Measurements from ENCODE around the gene HBEGF.

HBEGF gene

DNA sequence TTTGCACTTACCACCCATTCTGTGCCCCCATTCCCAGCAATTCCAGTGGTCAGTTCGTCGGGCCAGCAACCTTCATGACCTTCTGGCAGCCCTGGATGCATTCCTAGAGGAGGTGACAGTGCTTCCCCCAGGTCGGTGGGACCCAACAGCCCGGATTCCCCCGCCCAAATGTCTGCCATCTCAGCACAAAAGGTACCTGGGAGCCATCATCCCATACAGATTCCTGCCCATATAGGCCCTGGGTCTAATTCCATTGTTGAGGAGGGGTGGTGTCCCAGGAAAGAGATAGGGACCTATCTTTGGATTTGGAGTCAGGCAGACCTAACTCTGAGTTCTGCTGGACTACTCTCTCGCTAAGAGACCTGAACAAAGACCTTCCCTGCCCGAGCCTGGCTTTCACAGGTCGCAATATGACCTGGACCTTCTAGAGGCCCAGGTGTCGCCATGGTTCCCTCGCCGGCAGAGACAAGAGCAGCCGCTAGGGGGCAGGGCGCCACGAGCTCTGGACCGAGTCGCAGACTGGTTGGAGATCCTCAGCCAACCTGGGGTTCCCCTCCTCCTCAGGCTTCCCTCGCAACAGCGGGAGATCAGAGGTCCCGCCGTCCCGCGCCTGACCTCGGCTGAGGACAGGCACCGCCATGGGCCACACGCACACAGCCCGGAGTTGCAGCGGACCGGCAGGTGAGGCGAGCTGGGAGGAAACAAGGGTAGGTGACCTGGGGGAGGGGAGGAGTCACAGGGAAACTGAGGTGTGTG, 16.6 kb upstream of the HBEGF start:
- Histone ChIP-seq H3K9me3 (replicated peaks in 1 of 11) (no peaks in the 10 kb centered on the region), H4K20me1 (no peaks in the 10 kb centered on the region; a peak in 1 of 22 replicates), H3K4me3 (no peak overlapping the region; a peak in 1 of 20 replicates), H3K9ac (no peak overlapping the region), H3K27me3 (no peaks in the 10 kb centered on the region), H3K4me1 (peaks cover 0 to 26% (median 20%) of the 10 kb centered on the region in 10 experiments; a peak in 15 of 20 replicates), H3K36me3 (no peaks in the 10 kb centered on the region), H3K4me2 (peak overlapping the region; percentile 16 to 78 (median 58); a peak in 20 of 22 replicates), H3K27ac (no peak overlapping the region)
- TF ChIP-seq Cebpa-rat (IDR thresholded peaks at IDR 0.05): no peak

DNA sequence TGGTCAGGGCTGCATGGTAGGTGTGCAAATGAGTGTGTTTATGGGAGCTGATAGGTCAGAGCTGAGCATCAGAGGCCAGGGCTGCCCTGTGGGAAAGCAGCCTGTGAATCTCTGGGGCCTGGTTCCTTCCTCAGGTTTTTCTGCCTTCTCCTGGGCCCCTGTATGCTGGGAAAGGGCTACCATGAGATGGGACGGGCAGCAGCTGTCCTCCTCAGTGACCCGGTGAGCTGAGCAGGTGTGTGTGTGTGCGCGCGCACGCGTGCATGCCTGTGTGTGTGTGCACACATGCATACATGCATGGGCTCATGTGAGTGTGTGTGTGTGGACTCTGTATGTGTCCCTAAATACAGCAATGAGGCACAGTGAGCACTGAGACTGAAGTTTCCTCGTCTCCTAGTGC, 15.9 kb upstream of the HBEGF start:
- Histone ChIP-seq H3K9me3 (replicated peaks in 1 of 11) (no peaks in the 10 kb centered on the region), H4K20me1 (no peaks in the 10 kb centered on the region; a peak in 1 of 22 replicates), H3K27ac (no peak overlapping the region), H3K4me2 (no peak overlapping the region), H3K9ac (no peak overlapping the region), H3K36me3 (no peaks in the 10 kb centered on the region), H3K4me3 (no peak overlapping the region), H3K4me1 (peaks cover 3 to 33% (median 26%) of the 10 kb centered on the region in 10 experiments), H3K27me3 (no peaks in the 10 kb centered on the region)
- no peak for TF ChIP-seq Cebpa-rat (IDR thresholded peaks at IDR 0.05)

DNA sequence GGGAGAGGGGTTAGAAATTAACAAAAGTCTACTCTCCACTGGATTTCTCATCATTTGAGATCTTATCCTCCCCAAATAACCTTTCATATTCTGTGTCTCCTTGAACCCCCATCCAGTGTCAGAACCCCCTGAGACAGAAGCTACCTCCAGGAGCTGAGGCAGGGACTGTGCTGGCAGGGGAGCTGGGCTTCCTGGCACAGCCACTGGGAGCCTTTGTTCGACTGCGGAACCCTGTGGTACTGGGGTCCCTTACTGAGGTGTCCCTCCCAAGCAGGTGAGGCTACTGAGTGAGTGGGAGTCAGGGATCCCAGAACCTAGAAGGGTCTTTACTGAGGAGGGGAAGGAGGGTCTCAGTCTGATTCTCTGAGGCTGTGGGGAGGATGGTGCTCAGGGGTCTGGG, 15.5 kb upstream of the HBEGF start:
- Histone ChIP-seq H3K36me3 (no peaks in the 10 kb centered on the region), H3K27me3 (no peaks in the 10 kb centered on the region), H3K9ac (no peak overlapping the region), H3K27ac (no peak overlapping the region), H3K4me3 (no peak overlapping the region), H3K4me1 (peaks cover 7 to 37% (median 30%) of the 10 kb centered on the region in 10 experiments), H4K20me1 (no peaks in the 10 kb centered on the region; a peak in 1 of 22 replicates), H3K4me2 (no peak overlapping the region), H3K9me3 (replicated peaks in 1 of 11) (no peaks in the 10 kb centered on the region)
- no peak for TF ChIP-seq Cebpa-rat (IDR thresholded peaks at IDR 0.05)

DNA sequence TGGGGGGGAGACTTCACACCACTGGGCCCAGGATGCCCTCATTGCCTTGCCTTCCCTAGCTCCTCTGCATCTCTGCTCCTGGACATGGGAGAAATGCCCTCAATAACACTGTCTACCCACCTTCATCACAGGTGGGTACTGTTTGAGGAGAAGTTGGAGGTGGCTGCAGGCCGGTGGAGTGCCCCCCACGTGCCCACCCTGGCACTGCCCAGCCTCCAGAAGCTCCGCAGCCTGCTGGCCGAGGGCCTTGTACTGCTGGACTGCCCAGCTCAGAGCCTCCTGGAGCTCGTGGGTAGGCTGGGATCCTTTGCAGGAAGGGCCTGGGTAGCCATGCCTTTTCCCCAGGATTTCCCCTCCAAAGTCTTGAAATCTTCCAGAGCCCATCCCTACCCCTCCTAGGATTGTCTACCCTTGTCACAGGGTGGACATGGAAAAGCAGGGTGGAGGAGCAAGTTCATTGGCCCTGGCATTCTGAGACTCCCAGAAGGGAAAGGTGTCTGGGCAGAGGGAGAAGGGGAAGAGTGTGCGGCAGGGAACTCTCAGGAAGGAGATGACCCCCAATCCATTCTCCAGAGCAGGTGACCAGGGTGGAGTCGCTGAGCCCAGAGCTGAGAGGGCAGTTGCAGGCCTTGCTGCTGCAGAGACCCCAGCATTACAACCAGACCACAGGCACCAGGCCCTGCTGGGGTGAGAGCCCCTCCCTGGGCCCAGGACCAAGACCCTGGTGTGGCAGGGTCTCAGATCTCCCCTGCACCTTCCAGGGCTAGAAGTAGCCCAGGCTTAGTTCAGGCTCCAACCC, 14.5 kb upstream of the HBEGF start:
- H3K4me3 ChIP-seq: no peak overlapping the region
- TF ChIP-seq Cebpa-rat (IDR thresholded peaks at IDR 0.05): no peak
- H4K20me1 ChIP-seq: no peaks in the 10 kb centered on the region; a peak in 1 of 22 replicates
- no peak overlapping the region for H3K27ac ChIP-seq
- H3K9ac ChIP-seq: no peak overlapping the region
- peaks cover 18 to 47% (median 37%) of the 10 kb centered on the region in 10 experiments for H3K4me1 ChIP-seq
- no peaks in the 10 kb centered on the region for H3K27me3 ChIP-seq
- H3K4me2 ChIP-seq: no peak overlapping the region
- no peaks in the 10 kb centered on the region for H3K36me3 ChIP-seq
- no peaks in the 10 kb centered on the region for H3K9me3 ChIP-seq (replicated peaks in 1 of 11)

DNA sequence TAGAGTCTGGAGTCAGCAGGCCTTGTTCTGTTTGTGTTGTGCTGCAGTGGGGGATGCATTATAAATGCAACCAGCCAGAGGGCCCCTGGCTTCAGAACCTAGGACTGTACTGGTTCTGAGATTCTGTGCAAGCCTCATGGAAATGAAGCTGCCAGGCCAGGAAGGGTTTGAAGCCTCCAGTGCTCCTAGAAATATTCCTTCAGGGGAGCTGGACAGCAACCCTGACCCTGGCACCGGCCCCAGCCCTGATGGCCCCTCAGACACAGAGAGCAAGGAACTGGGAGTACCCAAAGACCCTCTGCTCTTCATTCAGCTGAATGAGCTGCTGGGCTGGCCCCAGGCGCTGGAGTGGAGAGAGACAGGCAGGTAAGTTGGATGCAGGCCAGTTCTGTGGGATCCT, 13.7 kb upstream of the HBEGF start, which contains the start of gene SLC4A9:
TSS of gene SLC4A9 (plus strand) at position 94 of the 400 bp plus-strand sequence. CDS start at position 137, 43 bp downstream.
- Histone ChIP-seq H3K36me3 (no peaks in the 10 kb centered on the region), H3K27ac (no peak within 1 kb of the TSS), H3K27me3 (no peaks in the 10 kb centered on the region), H3K4me1 (peaks cover 25 to 52% (median 43%) of the 10 kb centered on the region in 10 experiments), H3K9ac (no peak within 1 kb of the TSS), H3K9me3 (replicated peaks in 1 of 11) (no peaks in the 10 kb centered on the region), H3K4me2 (no peak within 1 kb of the TSS), H4K20me1 (no peaks in the 10 kb centered on the region), H3K4me3 (no peak within 1 kb of the TSS)
- no peak for TF ChIP-seq Cebpa-rat (IDR thresholded peaks at IDR 0.05)

DNA sequence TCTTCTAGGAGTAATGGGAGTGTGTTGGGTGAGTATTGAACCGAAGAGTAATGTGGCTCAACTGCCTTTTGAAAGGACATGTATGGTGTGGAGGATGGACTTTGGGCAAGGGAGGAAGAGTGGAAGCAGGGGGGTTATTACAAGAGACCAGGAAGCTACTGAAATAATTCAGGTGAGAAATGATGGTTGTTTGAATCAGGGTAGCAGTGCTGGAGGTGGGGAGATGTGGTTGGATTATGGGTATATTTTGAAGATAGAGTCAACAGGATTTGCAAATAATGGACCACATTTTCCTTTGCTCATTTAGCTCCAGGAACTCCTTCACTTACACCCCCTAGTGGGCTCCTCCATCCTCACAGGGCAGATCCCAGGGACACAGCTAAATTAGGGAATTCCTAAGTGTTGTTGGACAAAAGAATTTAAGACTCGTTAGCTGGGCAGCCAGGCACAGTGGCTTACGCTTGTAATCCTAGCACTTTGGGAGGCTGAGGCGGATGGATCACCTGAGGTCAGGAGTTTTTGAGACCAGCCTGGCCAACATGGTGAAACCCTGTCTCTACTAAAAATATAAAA, 12.4 kb upstream of the HBEGF start:
- Histone ChIP-seq H4K20me1 (no peaks in the 10 kb centered on the region), H3K4me2 (no peak overlapping the region), H3K9ac (no peak overlapping the region), H3K4me1 (peaks cover 23 to 45% (median 33%) of the 10 kb centered on the region in 10 experiments), H3K9me3 (replicated peaks in 1 of 11) (no peaks in the 10 kb centered on the region), H3K27ac (no peak overlapping the region), H3K27me3 (no peaks in the 10 kb centered on the region), H3K36me3 (no peaks in the 10 kb centered on the region), H3K4me3 (no peak overlapping the region)
- no peak for TF ChIP-seq Cebpa-rat (IDR thresholded peaks at IDR 0.05)

DNA sequence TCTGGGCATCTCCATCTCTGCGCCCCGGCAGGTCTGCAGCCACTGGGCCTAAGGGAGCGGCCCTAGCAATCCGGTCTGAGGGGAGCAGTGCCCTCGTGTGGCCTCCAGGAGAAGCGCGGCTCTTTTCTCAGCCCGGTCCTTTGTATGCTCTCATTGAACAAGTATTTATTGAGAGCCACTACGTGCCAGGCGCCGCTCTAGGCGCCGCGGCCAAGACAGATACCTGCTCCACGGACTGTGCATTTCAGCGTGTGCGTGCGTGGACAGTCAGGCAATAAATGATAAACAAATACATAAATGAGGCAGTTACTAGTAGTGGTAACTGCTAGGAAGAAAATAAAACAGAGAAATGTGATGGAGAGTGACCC, 11.3 kb upstream of the HBEGF start:
- Histone ChIP-seq H3K9me3 (replicated peaks in 1 of 11) (no peaks in the 10 kb centered on the region), H3K9ac (peak overlapping the region in 4 of 11 experiments; percentile 5 to 19 (median 13); a peak in 4 of 22 replicates), H3K36me3 (no peaks in the 10 kb centered on the region), H3K4me1 (peaks cover 17 to 38% (median 30%) of the 10 kb centered on the region in 10 experiments), H3K4me3 (no peak overlapping the region), H4K20me1 (no peaks in the 10 kb centered on the region), H3K4me2 (peak overlapping the region; percentile 50 to 82 (median 70)), H3K27ac (peak overlapping the region in 1 of 11 experiments; percentile 44; a peak in 2 of 22 replicates), H3K27me3 (no peaks in the 10 kb centered on the region)
- TF ChIP-seq Cebpa-rat (IDR thresholded peaks at IDR 0.05): no peak

DNA sequence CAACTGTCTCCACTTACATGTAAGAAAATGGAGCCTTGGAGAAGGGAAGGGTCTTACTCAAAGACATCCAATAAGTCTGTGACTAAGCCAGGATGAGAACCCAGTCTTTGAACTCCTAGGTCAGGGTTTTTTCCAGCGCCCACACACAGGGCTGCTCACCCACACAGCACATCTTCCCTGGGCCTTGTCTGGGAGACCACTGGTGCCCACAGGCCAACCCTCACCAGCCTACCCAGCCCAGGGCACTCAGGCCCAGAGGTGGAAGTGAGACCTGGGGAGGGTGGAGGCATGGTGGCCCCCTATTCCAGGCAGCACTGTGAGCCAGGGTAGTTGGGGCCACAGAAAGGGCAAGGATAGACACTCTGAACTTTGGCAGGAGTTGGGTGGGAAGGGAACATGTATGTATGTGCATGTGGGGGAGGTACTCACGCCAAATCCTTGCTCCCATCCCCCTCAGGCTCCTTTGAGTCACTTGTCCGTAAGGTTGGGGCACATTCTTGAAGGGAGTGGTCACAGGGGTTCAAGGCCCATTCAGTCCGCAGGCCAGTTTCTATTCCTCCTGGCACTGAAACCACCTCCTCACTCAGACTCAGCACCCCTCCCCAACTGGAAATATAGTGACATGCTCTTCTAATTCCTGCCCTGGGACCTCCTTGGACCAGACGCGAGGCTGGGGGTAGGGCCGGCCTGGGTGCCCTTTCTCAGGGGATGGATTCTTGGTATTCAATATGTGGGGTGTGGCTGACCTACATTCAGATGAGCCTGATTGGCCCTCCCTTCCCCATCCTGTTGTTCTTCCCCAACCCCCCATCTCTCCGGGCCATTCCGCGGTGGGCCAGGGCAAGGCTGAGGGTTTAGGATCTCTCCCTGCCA, 10.7 kb upstream of the HBEGF start:
- Histone ChIP-seq H3K4me2 (peak overlapping the region; percentile 50 to 82 (median 70)), H4K20me1 (no peaks in the 10 kb centered on the region), H3K27ac (peak overlapping the region in 9 of 11 experiments; percentile 18 to 65 (median 33); a peak in 14 of 22 replicates), H3K9me3 (replicated peaks in 1 of 11) (no peaks in the 10 kb centered on the region), H3K4me1 (peaks cover 17 to 38% (median 30%) of the 10 kb centered on the region in 10 experiments), H3K9ac (peak overlapping the region in 5 of 11 experiments; percentile 5 to 19 (median 12); a peak in 5 of 22 replicates), H3K27me3 (no peaks in the 10 kb centered on the region), H3K36me3 (no peaks in the 10 kb centered on the region), H3K4me3 (no peak overlapping the region)
- TF ChIP-seq Cebpa-rat (IDR thresholded peaks at IDR 0.05): no peak

Data from BLaER1 treated with 17β-estradiol and CSF1 and Interleukin-3, amounts not matched to agents 10 nM and 100 nM (cell line).